HG02852 (cell line): ENCODE measurements around the gene CXCL6.

ENCODE experiments used
- ATAC-seq: cut with Tn5 transposase; IDR thresholded peaks from one replicate; pipeline ENCODE4 v1.9.1; 2021; ENCODE audit warnings: mild to moderate bottlenecking, moderate library complexity; ENCODE audit not compliant: unreplicated experiment

Gene CXCL6

GRCh38 chr4:73841243-73841925 is 4.9 kb downstream of the CXCL6 start:
- no peak for ATAC-seq

- no peak for ATAC-seq
These were observed 6.2 kb downstream of the CXCL6 start for GRCh38 chr4:73842696-73843095.

GRCh38 chr4:73843369-73843768 is 6.9 kb downstream of the CXCL6 start:
- ATAC-seq, result no peak

GRCh38 chr4:73844345-73844744 is 7.9 kb downstream of the CXCL6 start:
- no peak for ATAC-seq

- ATAC-seq, result no peak
These were observed 8.3 kb downstream of the CXCL6 start for GRCh38 chr4:73844806-73845205.

GRCh38 chr4:73847526-73848182 is 11.2 kb downstream of the CXCL6 start:
- ATAC-seq, result no peak

GRCh38 chr4:73848183-73848777 is 11.8 kb downstream of the CXCL6 start:
- ATAC-seq, result no peak

GRCh38 chr4:73850261-73850970 is 13.9 kb downstream of the CXCL6 start:
- no peak for ATAC-seq

GRCh38 chr4:73851293-73851692 is 14.8 kb downstream of the CXCL6 start:
- no peak for ATAC-seq

- ATAC-seq, result no peak
These were observed 16.3 kb downstream of the CXCL6 start for GRCh38 chr4:73852771-73853170.

GRCh38 chr4:73853246-73853704 is 16.8 kb downstream of the CXCL6 start, which contains the start of gene PF4V1:
Gene PF4V1 (plus strand): TSS chr4:73853296. CDS start chr4:73853363, 67 bp downstream.
- ATAC-seq, result no peak

- no peak for ATAC-seq
These were observed 17.4 kb downstream of the CXCL6 start for GRCh38 chr4:73853718-73854473.

- no peak for ATAC-seq
These were observed 18.9 kb downstream of the CXCL6 start for GRCh38 chr4:73855406-73855805.

- ATAC-seq, result no peak
These were observed 20.0 kb downstream of the CXCL6 start for GRCh38 chr4:73856518-73856917.

GRCh38 chr4:73859614-73860088 is 23.2 kb downstream of the CXCL6 start:
- ATAC-seq, result no peak

- no peak for ATAC-seq
These were observed 23.7 kb downstream of the CXCL6 start for GRCh38 chr4:73860181-73860580.

- no peak for ATAC-seq
These were observed 24.4 kb downstream of the CXCL6 start for GRCh38 chr4:73860917-73861316.

GRCh38 chr4:73862322-73862721 is 25.8 kb downstream of the CXCL6 start:
- ATAC-seq, result no peak

GRCh38 chr4:73864365-73864764 is 27.9 kb downstream of the CXCL6 start:
- ATAC-seq, result no peak

GRCh38 chr4:73864961-73865360 is 28.5 kb downstream of the CXCL6 start:
- ATAC-seq, result no peak
